ENCODE results near the gene CHST9.
A peak's percentile ranks its signal among the peaks of the same experiment; 100 is the strongest.
"Not testable (repeated sequence)": the region's sequence is repeated elsewhere in the genome, so short reads cannot be mapped to it uniquely, and the experiment has no call there.

Gene CHST9

DNA sequence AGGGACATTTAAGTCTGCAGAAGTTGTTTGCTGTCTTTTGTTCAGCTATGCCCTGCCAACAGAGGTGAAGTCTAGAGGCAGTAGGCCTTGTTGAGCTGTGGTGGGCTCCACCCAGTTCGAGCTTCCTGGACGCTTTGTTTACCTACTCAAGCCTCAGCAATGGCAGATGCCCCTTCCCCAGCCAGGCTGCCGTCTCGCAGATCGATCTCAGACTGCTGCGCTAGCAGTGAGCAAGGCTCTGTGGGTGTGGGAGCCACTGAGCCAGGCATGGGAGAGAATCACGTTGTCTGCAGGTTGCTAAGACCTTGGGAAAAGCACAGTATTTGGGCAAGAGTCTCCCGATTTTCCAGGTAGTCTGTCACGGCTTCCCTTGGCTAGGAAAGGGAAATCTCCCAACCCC lies 91.8 kb downstream of the CHST9 start:
- DNase-seq, result not testable (repeated sequence)

DNA sequence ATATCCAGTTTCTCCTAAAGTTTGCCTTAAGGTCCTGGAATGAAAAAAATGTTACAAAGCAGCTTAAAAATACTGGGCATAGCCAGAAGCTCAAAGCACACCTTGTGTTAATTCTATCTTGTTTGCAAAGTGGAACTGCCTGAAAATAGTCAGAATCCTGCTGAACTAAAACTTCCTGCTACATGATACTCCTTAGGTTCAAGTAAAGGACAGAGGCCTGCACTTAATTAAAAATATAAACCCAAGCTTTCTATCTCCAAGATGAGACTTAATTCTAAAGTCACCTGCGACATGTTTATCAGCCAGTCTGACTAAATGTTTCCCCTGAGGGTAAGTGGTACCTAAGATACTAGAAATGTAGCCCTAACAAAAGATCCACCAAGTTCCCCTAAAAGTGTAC lies 103.4 kb downstream of the CHST9 start:
- DNase-seq, result no peak

DNA sequence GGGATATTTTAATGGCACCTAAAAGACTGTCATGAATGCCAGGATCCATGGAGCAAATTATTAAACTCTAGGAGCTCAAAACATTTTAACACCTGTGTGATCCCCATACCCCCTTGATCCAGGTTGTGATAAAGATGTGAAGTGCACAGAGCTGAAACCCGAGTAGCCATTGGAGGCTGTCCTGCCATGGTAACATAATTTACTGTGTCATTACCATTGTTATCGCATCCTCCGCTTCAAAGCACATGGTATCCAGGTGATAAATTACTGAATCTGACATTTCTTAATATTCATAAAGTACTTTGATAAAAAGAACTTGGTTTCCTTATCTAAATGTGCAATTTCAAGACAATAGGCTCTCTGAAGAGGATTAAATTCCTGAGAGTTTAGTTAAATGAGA lies 109.3 kb downstream of the CHST9 start:
- DNase-seq, result no peak

- DNase-seq, result no peak
Observed at GRCh38 chr18:27073404-27073830, 111.7 kb downstream of the CHST9 start.

- no peak for DNase-seq
Observed at GRCh38 chr18:27064673-27065072, 120.4 kb downstream of the CHST9 start.

GRCh38 chr18:27062802-27063201 lies 122.3 kb downstream of the CHST9 start:
- no peak for DNase-seq

- no peak for DNase-seq
Observed at GRCh38 chr18:27061488-27062095, 123.5 kb downstream of the CHST9 start.

- no peak for DNase-seq
Observed at GRCh38 chr18:27057519-27058234, 127.4 kb downstream of the CHST9 start.

GRCh38 chr18:27054926-27055325 lies 130.2 kb downstream of the CHST9 start:
- DNase-seq, result no peak

DNA sequence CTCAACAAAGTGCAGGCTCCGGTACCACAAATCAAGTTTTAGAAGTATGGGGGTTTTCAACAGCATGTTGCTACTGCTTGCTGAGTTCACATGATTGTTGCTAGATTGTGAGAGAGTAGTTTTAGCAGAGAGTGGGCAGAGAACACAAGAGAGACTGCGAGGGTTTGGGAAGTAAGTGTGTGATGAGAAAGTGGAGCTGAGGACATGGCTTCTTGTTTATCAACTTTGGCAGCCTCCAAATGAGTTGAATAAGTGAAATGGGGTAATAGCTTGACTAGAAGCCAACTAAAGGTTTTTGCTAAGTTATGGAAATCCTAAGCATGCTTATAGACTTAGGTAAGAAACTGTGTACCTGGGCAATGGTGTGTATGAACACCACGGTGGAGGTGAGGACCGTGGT lies 135.1 kb downstream of the CHST9 start:
- no peak for DNase-seq

GRCh38 chr18:27045342-27045741 lies 139.8 kb downstream of the CHST9 start:
- DNase-seq, result no peak

DNA sequence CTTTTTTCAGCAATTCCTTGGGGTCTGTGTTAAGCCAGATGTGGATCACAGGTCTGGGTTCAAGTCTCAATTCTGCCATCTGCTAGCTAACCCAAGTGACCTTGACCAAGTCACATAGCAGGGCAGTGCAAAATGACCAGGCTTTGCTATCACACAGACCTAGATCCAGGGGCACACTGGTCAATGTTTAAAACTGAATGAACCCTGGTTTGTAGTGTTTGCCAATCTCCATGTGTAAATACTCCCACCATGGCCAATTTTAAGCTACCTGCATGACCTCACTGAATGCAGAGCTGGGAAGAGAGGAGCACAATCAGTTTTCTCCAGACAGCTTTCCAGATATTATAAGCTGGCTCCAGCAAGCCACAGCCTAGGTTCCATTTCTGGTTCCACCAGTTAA lies 142.9 kb downstream of the CHST9 start:
- no peak for DNase-seq

GRCh38 chr18:27040796-27041195 lies 144.3 kb downstream of the CHST9 start:
- DNase-seq, result no peak

DNA sequence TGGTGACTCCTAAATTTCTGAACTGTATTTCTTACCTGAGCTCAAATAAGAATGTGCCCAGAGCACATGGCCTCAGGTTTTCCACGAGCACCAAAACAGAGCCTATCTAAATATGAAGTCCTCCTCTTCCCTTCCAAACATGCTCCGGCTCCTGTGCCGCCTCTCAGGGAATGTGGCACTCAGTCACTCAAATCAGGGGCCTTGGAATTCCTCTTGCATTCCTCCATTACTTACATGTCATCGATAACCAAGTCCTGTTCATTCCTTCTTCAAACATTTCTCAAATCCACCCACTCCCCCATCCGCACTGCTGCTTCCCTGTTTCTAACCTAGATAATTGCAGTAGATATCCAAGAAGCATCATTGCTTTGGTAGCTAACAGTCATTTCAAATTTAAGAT lies 151.4 kb downstream of the CHST9 start:
- no peak for DNase-seq

DNA sequence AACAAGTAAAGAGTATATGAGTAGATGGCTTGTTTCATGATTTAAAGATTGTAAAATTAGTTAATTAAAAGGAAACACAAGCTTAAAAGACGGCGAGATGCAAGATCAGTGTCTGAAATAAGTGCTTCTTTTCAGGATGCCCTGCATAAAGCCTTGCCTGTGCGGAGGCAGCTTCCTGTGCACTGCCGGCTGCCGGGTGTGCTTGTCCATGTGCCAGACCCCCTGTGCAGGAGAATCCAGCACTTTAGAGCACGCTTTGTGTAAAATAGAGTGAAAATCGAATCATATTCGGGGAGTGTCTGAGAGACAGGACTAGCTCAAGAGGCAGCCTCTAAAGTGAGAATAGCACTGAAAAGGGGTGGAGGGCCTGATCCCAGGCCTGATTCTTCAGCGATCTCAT lies 154.7 kb downstream of the CHST9 start:
- no peak for DNase-seq

- no peak for DNase-seq
Observed at GRCh38 chr18:27022477-27022876, 162.6 kb downstream of the CHST9 start.

DNA sequence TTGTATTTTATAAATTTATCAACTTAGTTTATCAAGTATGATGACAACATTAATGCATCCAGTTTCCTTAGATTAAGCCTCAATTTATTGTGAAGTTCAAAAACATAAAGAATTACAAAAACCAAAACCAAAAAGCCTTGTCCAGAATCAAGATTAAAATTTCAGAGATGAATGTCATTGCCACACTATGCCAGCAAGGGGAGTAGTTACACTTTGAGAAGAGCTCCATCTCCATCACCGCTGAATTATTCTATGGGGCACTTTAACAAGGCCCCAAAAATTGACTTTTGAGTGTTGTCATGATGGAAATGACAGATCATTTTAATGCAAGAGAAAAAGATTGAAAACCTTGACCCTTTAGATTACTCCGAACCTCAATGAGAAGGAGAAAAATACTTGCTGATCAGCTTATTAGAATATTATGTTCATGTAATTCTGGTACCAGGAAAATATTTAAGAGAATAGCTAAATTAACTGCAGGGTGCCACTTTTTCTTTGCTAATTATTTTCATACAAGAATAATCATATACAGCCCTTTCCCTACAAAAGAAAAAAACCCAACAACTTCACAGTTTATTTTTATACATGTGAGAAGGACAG lies 167.1 kb downstream of the CHST9 start:
- no peak for DNase-seq

GRCh38 chr18:27014841-27015240 lies 170.3 kb downstream of the CHST9 start:
- no peak for DNase-seq

- no peak for DNase-seq
Observed at GRCh38 chr18:27010784-27011183, 174.3 kb downstream of the CHST9 start.

GRCh38 chr18:27009293-27009692 lies 175.8 kb downstream of the CHST9 start:
- DNase-seq, result no peak

DNA sequence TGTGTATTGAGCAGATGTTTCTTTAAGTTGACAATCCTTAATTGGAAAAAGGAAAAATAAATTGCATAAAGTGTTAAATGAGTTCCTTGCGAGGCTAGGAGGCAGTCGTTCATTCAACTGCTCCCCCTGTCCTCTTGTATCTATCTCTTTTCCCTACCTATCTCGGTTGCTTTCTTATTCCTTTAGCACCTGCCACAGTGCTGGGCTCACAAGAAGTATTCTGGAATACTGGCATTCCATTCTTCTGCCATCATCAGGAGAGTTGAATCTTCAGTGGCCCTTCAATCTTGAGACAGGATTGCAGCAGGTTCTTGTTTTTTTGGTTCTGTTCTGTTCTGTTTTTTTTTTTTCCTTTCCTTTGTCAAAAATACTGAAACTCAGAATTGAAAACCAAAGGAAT lies 176.5 kb downstream of the CHST9 start:
- DNase-seq, result no peak

DNA sequence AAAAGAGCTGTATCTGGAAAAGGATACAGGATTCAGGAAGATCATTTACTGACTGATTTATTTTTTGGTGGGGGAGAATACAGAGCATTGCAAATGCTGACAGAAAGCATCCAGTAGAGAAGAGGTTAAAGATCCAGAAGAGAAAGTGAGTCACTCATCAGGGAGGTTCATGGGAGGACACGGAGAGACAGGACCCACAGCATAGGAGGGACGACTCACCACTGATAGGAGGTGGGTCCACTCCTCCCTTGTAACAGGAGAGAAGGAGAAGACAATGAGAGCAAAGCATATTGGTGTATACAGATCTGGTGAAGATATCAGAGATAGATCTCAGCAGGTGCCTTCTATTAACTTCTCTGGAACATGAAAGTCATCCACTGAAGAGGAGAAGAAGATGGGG lies 177.2 kb downstream of the CHST9 start:
- DNase-seq, result no peak

DNA sequence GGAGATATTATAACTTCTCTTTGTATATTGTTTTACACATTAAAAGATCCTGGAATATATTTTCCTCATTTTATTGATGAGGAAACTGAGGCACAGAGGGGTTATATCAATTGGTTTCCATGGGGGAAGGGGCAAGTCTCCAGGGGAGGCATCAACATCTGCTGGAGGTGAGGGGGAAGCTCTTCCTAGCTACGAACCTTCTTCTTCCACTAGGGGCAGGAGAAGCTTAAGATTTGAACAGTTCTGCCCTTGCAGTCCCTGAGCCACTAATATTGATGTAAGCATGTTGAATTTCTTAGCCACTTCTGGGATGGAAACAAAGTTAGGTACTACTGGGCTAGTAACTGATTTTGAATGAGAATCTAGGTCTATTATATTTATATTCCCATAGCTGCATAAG lies 179.5 kb downstream of the CHST9 start:
- peak in 1 of 2 donors; percentile 1 for DNase-seq
